ENCODE measurements around the gene SLC7A5. TPM values are rescaled to one million over a fixed set of nuclear protein-coding genes. Genes with fewer than 3 reads are reported as not detected.
"Not testable (repeated sequence)": the region's sequence is repeated elsewhere in the genome, so short reads cannot be mapped to it uniquely, and the experiment has no call there.

SLC7A5 gene
- total RNA-seq, 1 donor from 2014 or later: 13.5 TPM

GRCh38 chr16:87881324-87882200, 12.3 kb upstream of the SLC7A5 start:
- H3K4me1 ChIP-seq: no peaks in the 10 kb centered on the region
- TF ChIP-seq CTCF (IDR thresholded peaks at IDR 0.05): no peak
- intact Hi-C loops (cut with DNase I): no loop called here
- DNase-seq (no peak), ATAC-seq (no peak)
- peaks cover under 1% of the 10 kb centered on the region for H3K27me3 ChIP-seq
- no peak overlapping the region for H3K27ac ChIP-seq
- H3K9me3 ChIP-seq: no peaks in the 10 kb centered on the region
- H3K4me3 ChIP-seq: no peak overlapping the region
- H3K36me3 ChIP-seq: no peaks in the 10 kb centered on the region

DNA sequence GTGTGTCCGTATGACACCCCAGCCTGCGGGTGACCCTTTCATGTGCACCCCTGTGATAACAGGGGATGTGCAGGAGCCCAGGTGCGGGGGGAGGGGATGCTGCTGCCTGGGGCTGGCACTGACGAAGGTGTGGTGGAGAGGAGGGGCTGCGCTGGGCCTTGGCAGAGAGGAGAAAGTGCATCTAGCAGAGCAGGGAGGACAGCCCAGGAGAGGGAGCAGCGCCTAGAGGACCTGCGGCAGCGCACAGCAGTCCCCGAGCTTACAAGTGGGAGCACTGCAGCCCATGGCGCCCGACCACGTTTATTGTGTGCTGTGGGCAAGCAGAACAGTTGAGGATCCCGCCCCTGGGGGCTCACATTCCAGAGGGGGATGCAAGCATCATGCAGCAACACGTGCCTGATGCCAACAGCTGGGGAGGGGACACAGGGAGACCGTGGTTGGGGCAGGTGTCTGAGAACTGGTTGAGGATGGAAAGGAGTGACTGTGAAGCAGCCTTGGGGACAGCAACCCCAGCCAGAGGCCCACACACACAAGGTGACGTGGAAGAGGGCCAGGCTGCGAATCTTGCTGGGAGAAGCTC, 10.9 kb upstream of the SLC7A5 start:
- H3K4me3 ChIP-seq: no peak overlapping the region
- no peaks in the 10 kb centered on the region for H3K36me3 ChIP-seq
- H3K27me3 ChIP-seq: peaks cover 12% of the 10 kb centered on the region
- peak; percentile 15 for ATAC-seq
- DNase-seq: no peak
- no peaks in the 10 kb centered on the region for H3K9me3 ChIP-seq
- no peak for TF ChIP-seq CTCF (IDR thresholded peaks at IDR 0.05)
- H3K4me1 ChIP-seq: no peaks in the 10 kb centered on the region
- intact Hi-C loops (cut with DNase I): no loop called here
- no peak overlapping the region for H3K27ac ChIP-seq

- H3K4me3 ChIP-seq; H3K27ac ChIP-seq; H3K9me3 ChIP-seq; ATAC-seq; DNase-seq; intact Hi-C loops (cut with DNase I); H3K4me1 ChIP-seq; H3K36me3 ChIP-seq: not testable (repeated sequence)
- peaks cover 12% of the 10 kb centered on the region for H3K27me3 ChIP-seq
Measured at GRCh38 chr16:87879411-87880013, 10.2 kb upstream of the SLC7A5 start.

DNA sequence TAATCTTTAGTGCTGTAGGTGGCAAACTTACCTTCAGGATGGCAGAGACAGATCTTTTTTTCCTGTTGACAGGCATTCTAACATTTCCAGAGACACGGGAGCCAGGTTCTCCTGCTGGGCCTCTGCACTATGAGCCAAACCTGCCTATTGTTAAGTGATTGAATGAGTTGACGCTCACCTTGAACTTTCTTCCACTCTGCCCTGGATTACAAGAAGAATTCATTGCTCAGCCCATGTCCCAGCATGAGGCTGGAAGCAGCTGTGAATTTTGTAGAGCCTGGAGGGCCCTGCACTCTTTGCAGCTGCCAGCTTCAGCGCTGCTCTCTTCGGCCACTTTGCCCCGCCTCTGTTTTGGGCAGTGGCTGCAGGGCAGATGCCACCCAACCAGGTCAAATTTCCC, 9.4 kb upstream of the SLC7A5 start:
- no peak overlapping the region for H3K27ac ChIP-seq
- TF ChIP-seq CTCF (IDR thresholded peaks at IDR 0.05): no peak
- intact Hi-C loops (cut with DNase I): no loop called here
- no peaks in the 10 kb centered on the region for H3K9me3 ChIP-seq
- DNase-seq: no peak
- no peak overlapping the region for H3K4me3 ChIP-seq
- no peak for ATAC-seq
- peaks cover 12% of the 10 kb centered on the region for H3K27me3 ChIP-seq
- H3K36me3 ChIP-seq: no peaks in the 10 kb centered on the region
- peaks cover 6% of the 10 kb centered on the region for H3K4me1 ChIP-seq

DNA sequence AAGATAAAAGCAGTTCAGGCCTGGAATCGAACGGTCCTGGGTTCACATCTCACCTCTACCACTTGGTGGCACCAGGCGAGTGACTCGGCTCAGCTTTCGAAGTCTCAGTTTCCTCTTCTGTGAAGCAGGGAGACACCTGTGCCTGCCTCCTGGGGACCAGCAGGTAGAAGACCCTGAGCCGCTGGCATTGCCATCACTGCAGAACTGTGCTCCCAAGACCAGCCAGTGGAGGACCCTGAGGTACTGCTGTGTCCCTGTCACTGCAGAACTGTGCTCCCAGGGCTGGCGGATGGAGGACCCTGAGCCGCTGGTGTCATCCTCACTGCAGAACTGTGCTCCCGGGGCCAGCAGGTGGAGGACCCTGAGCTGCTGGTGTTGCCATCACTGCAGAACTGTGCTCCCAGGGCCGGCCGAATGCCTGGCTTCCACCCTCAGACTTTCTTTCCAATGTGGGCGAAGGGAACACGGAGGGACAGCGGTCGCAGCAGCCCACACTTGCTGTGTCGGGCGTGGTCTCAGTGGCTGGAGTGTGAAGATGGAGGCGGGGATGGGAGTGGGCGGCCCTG, 8.7 kb upstream of the SLC7A5 start:
- peaks cover 12% of the 10 kb centered on the region for H3K27me3 ChIP-seq
- peak; percentile 15 for TF ChIP-seq CTCF (IDR thresholded peaks at IDR 0.05)
- intact Hi-C loops (cut with DNase I): no loop called here
- DNase-seq: no peak
- H3K36me3 ChIP-seq: no peaks in the 10 kb centered on the region
- H3K27ac ChIP-seq: no peak overlapping the region
- no peaks in the 10 kb centered on the region for H3K9me3 ChIP-seq
- H3K4me3 ChIP-seq: no peak overlapping the region
- ATAC-seq: no peak
- H3K4me1 ChIP-seq: peaks cover 6% of the 10 kb centered on the region
